Erythroblast (primary cell): ENCODE results near the gene TCF7L2.

ENCODE experiments used
- GATA1 ChIP-seq: IDR thresholded peaks from 2 replicates; pipeline ENCODE4 v1.6.1; 2011; ENCODE audit warnings: low read depth, mild to moderate bottlenecking, control low read depth, low read length, moderate library complexity
- POLR2A ChIP-seq: IDR thresholded peaks from 2 replicates; pipeline ENCODE4 v1.6.1; 2011; ENCODE audit warnings: mild to moderate bottlenecking, low read length

- no peak for TF ChIP-seq POLR2A
- no peak for TF ChIP-seq GATA1
Measured at GRCh38 chr10:113015201-113015600, 65.2 kb downstream of the TCF7L2 start.
